PFSK-1 (cell line): ENCODE results near the gene PRRC2A.

Experiments
- FOXP2 ChIP-seq: optimal IDR thresholded peaks from 2 replicates; pipeline ENCODE3; 2011; ENCODE audit warnings: borderline replicate concordance, control low read depth, inconsistent platforms; ENCODE audit not compliant: insufficient read depth; ENCODE audit errors: extremely low read length, extremely low read depth
- POLR2AphosphoS5 ChIP-seq: IDR thresholded peaks from 2 replicates; pipeline ENCODE4 v1.6.1; 2012; ENCODE audit warnings: low read depth, mild to moderate bottlenecking, control low read depth, low read length, moderate library complexity
- SIN3A ChIP-seq: IDR thresholded peaks from 2 replicates; pipeline ENCODE4 v1.6.1; 2012; ENCODE audit warnings: mild to moderate bottlenecking, low read length, moderate library complexity, borderline replicate concordance; ENCODE audit not compliant: insufficient read depth
- TAF1 ChIP-seq: IDR thresholded peaks from 2 replicates; pipeline ENCODE4 v1.6.1; 2012; ENCODE audit warnings: low read length, control low read depth, borderline replicate concordance; ENCODE audit not compliant: insufficient read depth
- TF ChIP-seq, protein P1 (sequence below), 2 experiments: IDR thresholded peaks; 2 replicates each; pipeline versions ENCODE4 v1.6.1 to v1.8.0; 2011 to 2012; ENCODE audit warnings: low read depth in 2 of 2, low read length in 2 of 2, control low read depth in 1 of 2, inconsistent platforms in 1 of 2, mild to moderate bottlenecking in 1 of 2, moderate library complexity in 1 of 2; ENCODE audit not compliant: insufficient read depth in 1 of 2

Gene PRRC2A

GRCh38 chr6:31652925-31653724, 32.6 kb downstream of the PRRC2A start:
- TF ChIP-seq TAF1 (peak; percentile 93; the same call in 1 of the 2 replicates), SIN3A (peak; percentile 81; the same call in 1 of the 2 replicates), FOXP2 (no peak), POLR2AphosphoS5 (peak; percentile 90)
- TF ChIP-seq, protein P1, sequence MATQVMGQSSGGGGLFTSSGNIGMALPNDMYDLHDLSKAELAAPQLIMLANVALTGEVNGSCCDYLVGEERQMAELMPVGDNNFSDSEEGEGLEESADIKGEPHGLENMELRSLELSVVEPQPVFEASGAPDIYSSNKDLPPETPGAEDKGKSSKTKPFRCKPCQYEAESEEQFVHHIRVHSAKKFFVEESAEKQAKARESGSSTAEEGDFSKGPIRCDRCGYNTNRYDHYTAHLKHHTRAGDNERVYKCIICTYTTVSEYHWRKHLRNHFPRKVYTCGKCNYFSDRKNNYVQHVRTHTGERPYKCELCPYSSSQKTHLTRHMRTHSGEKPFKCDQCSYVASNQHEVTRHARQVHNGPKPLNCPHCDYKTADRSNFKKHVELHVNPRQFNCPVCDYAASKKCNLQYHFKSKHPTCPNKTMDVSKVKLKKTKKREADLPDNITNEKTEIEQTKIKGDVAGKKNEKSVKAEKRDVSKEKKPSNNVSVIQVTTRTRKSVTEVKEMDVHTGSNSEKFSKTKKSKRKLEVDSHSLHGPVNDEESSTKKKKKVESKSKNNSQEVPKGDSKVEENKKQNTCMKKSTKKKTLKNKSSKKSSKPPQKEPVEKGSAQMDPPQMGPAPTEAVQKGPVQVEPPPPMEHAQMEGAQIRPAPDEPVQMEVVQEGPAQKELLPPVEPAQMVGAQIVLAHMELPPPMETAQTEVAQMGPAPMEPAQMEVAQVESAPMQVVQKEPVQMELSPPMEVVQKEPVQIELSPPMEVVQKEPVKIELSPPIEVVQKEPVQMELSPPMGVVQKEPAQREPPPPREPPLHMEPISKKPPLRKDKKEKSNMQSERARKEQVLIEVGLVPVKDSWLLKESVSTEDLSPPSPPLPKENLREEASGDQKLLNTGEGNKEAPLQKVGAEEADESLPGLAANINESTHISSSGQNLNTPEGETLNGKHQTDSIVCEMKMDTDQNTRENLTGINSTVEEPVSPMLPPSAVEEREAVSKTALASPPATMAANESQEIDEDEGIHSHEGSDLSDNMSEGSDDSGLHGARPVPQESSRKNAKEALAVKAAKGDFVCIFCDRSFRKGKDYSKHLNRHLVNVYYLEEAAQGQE (IDR thresholded peaks at IDR 0.05; ENCODE audit: insufficient read depth in 1 of 2, low read depth in 2 of 2, low read length in 2 of 2): peak in 1 of 2 experiments; percentile 61; a peak in 1 of 4 replicates

DNA sequence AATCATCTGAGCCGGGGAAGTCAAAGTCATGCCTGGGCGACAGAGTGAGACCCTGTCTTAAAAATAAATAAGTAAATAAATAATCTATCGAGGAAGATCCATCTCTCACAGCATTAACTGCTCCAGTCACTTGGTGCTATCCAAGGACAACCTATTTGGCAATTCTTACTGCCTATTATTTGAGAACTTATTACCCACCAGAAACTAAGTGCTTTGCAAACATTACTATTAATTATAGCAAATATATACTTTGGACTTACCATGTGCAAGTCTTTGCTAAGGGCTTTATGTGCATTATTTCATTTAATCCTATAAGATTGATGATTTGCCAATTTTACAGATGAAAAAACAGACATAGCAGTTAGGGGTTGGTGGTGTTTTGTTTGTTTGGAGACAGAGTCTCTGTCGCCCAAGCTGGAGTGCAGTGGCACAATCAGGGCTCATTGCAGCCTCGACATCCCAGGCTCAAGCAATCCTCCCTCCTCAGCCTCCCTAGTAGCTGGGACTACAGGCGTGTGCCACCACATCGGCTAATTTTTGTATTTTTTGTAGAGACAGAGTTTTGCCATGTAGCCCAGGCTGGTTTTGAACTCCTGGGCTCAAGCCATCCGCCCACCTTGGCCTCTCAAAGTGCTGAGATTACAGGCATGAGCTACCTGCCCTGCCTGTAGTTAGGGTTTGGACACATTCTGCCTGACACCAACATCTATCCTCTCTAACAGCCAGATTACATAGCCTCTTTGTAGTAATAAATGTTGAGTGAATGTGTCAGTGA, 34.2 kb downstream of the PRRC2A start:
- TF ChIP-seq FOXP2 (no peak), SIN3A (no peak), TAF1 (no peak), POLR2AphosphoS5 (no peak)
- TF ChIP-seq, protein P1 (IDR thresholded peaks at IDR 0.05; ENCODE audit: insufficient read depth in 1 of 2, low read depth in 2 of 2, low read length in 2 of 2): no peak

DNA sequence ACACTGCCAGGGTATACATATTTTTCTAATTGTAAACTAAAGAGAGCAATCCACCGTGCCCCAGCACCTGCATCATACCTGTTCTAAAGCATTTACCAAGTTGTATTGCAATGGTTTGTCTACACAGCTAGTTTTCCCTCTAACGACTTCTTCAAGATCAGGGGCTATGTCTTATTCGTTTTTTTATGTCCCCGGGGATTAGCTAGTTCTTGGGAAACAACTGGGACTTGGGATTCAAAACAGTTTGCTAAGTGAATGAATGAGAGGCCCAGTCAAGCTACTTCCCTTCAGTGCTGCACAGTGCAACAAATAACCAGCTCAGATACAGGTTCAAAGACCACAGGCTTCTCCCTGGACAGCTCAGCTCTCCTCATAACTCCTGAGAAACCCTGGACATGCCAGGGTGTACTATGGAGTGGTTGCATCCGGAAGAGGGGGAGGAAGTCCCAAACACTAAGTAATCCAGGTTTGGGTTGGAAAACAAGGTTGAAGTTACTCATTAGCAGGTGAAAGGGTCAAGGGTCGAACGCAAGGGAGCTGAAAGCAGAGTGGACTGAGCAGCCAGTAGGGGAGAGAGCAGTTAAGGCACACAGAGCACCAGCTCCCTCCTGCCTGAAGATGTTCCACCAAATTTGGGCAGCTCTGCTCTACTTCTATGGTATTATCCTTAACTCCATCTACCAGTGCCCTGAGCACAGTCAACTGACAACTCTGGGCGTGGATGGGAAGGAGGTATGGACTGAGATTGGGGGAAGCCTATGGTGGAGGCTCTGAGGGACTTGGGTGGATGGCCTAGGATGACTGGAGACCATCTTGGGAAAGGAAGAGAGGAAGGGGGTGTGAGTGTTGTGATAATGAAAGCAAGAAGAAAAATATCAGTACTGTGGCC, 35.1 kb downstream of the PRRC2A start, which contains the start of gene APOM:
Gene APOM, plus strand, starts transcription at position 546 of the 889 bp plus-strand sequence. Its CDS starts 73 bp downstream, at position 619.
- TF ChIP-seq SIN3A: no peak
- no peak for TF ChIP-seq FOXP2
- TF ChIP-seq TAF1: no peak
- no peak for TF ChIP-seq POLR2AphosphoS5
- TF ChIP-seq, protein P1 (IDR thresholded peaks at IDR 0.05; ENCODE audit: insufficient read depth in 1 of 2, low read depth in 2 of 2, low read length in 2 of 2): no peak

- TF ChIP-seq TAF1: no peak
- TF ChIP-seq, protein P1 (IDR thresholded peaks at IDR 0.05; ENCODE audit: insufficient read depth in 1 of 2, low read depth in 2 of 2, low read length in 2 of 2): peak in 1 of 2 experiments; percentile 46; a peak in 1 of 4 replicates
These were observed 37.1 kb downstream of the PRRC2A start for GRCh38 chr6:31657406-31658157.
